ENCODE data around the gene ZC3H10.
"Not testable (repeated sequence)": the region's sequence is repeated elsewhere in the genome, so short reads cannot be mapped to it uniquely, and the experiment has no call there.

ZC3H10 gene

GRCh38 chr12:56154818-56155217 is 36.8 kb downstream of the ZC3H10 start:
- DNase-seq (ENCODE audit: low spot score): no peak

GRCh38 chr12:56155256-56155845 is 37.3 kb downstream of the ZC3H10 start:
- DNase-seq (ENCODE audit: low spot score): no peak

GRCh38 chr12:56156464-56157200 is 38.6 kb downstream of the ZC3H10 start:
- DNase-seq (ENCODE audit: low spot score): not testable (repeated sequence)

GRCh38 chr12:56157201-56158028 is 39.3 kb downstream of the ZC3H10 start:
- DNase-seq (ENCODE audit: low spot score): peak; percentile 70

GRCh38 chr12:56158029-56158925 is 40.2 kb downstream of the ZC3H10 start, which contains the start of gene MYL6:
MYL6 (plus strand) TSS chr12:56158359; CDS start chr12:56158402, 43 bp downstream.
- DNase-seq (ENCODE audit: low spot score): peak; percentile 96

- DNase-seq (ENCODE audit: low spot score): peak; percentile 30
Measured at GRCh38 chr12:56158926-56159461, 40.9 kb downstream of the ZC3H10 start.

- no peak for DNase-seq (ENCODE audit: low spot score)
Measured at GRCh38 chr12:56159482-56160192, 41.6 kb downstream of the ZC3H10 start.

- peak; percentile 68 for DNase-seq (ENCODE audit: low spot score)
Measured at GRCh38 chr12:56160193-56160763, 42.2 kb downstream of the ZC3H10 start.

- no peak for DNase-seq (ENCODE audit: low spot score)
Measured at GRCh38 chr12:56160894-56161689, 43.0 kb downstream of the ZC3H10 start.

GRCh38 chr12:56161690-56162351 is 43.8 kb downstream of the ZC3H10 start:
- no peak for DNase-seq (ENCODE audit: low spot score)

GRCh38 chr12:56162468-56163290 is 44.6 kb downstream of the ZC3H10 start:
- no peak for DNase-seq (ENCODE audit: low spot score)

- DNase-seq (ENCODE audit: low spot score): no peak
Measured at GRCh38 chr12:56163533-56164344, 45.7 kb downstream of the ZC3H10 start.

GRCh38 chr12:56164345-56164729 is 46.3 kb downstream of the ZC3H10 start:
- no peak for DNase-seq (ENCODE audit: low spot score)

- DNase-seq (ENCODE audit: low spot score): no peak
Measured at GRCh38 chr12:56165369-56165768, 47.3 kb downstream of the ZC3H10 start.

- no peak for DNase-seq (ENCODE audit: low spot score)
Measured at GRCh38 chr12:56169229-56169759, 51.2 kb downstream of the ZC3H10 start.

- no peak for DNase-seq (ENCODE audit: low spot score)
Measured at GRCh38 chr12:56172839-56173238, 54.8 kb downstream of the ZC3H10 start.
